NCI-H1436 treated with DMSO at 0.1 percent for 48 hours (cell line): ENCODE measurements around the gene LGALS8.
"Not testable (repeated sequence)": the region's sequence is repeated elsewhere in the genome, so short reads cannot be mapped to it uniquely, and the experiment has no call there.

ENCODE experiments used
- DNase-seq: peaks from one replicate; lab custom pipeline; 2025; lab: John Stamatoyannopoulos, UW

Gene LGALS8

GRCh38 chr1:236540813-236541465, 17.2 kb downstream of the LGALS8 start:
- no peak for DNase-seq

- DNase-seq = no peak
Observed at GRCh38 chr1:236541710-236542109, 17.9 kb downstream of the LGALS8 start.

- DNase-seq = no peak
Observed at GRCh38 chr1:236543065-236543669, 19.4 kb downstream of the LGALS8 start.

GRCh38 chr1:236545621-236546169, 21.9 kb downstream of the LGALS8 start:
- DNase-seq = no peak

GRCh38 chr1:236548452-236548851, 24.7 kb downstream of the LGALS8 start:
- DNase-seq = no peak

GRCh38 chr1:236550961-236551851, 27.4 kb downstream of the LGALS8 start:
- DNase-seq = no peak

GRCh38 chr1:236552096-236552495, 28.3 kb downstream of the LGALS8 start:
- no peak for DNase-seq

- DNase-seq = no peak
Observed at GRCh38 chr1:236552901-236553300, 29.1 kb downstream of the LGALS8 start.

- DNase-seq = no peak
Observed at GRCh38 chr1:236553370-236553769, 29.6 kb downstream of the LGALS8 start.

- DNase-seq = no peak
Observed at GRCh38 chr1:236556606-236557005, 32.8 kb downstream of the LGALS8 start.

GRCh38 chr1:236558081-236558480, 34.3 kb downstream of the LGALS8 start:
- no peak for DNase-seq

- DNase-seq = no peak
Observed at GRCh38 chr1:236558846-236559245, 35.1 kb downstream of the LGALS8 start.

GRCh38 chr1:236560213-236560771, 36.5 kb downstream of the LGALS8 start:
- DNase-seq = no peak

GRCh38 chr1:236561976-236562375, 38.2 kb downstream of the LGALS8 start:
- no peak for DNase-seq

GRCh38 chr1:236565530-236565929, 41.7 kb downstream of the LGALS8 start:
- DNase-seq = no peak

- DNase-seq = no peak
Observed at GRCh38 chr1:236568285-236568894, 44.6 kb downstream of the LGALS8 start.

- no peak for DNase-seq
Observed at GRCh38 chr1:236575523-236575922, 51.7 kb downstream of the LGALS8 start.

GRCh38 chr1:236576004-236576403, 52.2 kb downstream of the LGALS8 start:
- no peak for DNase-seq

- not testable (repeated sequence) for DNase-seq
Observed at GRCh38 chr1:236577041-236577440, 53.3 kb downstream of the LGALS8 start.

- DNase-seq = no peak
Observed at GRCh38 chr1:236578661-236579060, 54.9 kb downstream of the LGALS8 start.

GRCh38 chr1:236580404-236580803, 56.6 kb downstream of the LGALS8 start:
- DNase-seq = not testable (repeated sequence)

GRCh38 chr1:236581528-236581927, 57.7 kb downstream of the LGALS8 start:
- no peak for DNase-seq
